Left ventricle myocardium inferior (tissue), 1 donor: Measurements from ENCODE around the gene CDC45. TPM values are rescaled to one million over a fixed set of nuclear protein-coding genes. Genes with fewer than 3 reads are reported as not detected.

Experiments used
- DNase-seq: peaks from one replicate; pipeline ENCODE4 v3.0.0-alpha.2; 2020
- H3K27ac ChIP-seq: fragments of 200-600 bp; replicated peaks from 2 replicates; pipeline ENCODE4 v1.8.0; 2021
- H3K27me3 ChIP-seq: fragments of 200-600 bp; 2 replicates; pipeline ENCODE4 v1.8.0; 2021; ENCODE audit warnings: low read depth
- H3K36me3 ChIP-seq: fragments of 200-600 bp; 2 replicates; pipeline ENCODE4 v1.8.0; 2021
- H3K4me1 ChIP-seq: fragments of 200-600 bp; 2 replicates; pipeline ENCODE4 v1.8.0; 2021
- H3K4me3 ChIP-seq: fragments of 200-600 bp; 2 replicates; pipeline ENCODE4 v1.8.0; 2021; ENCODE audit warnings: mild to moderate bottlenecking, moderate library complexity
- H3K9me3 ChIP-seq: fragments of 200-600 bp; replicated peaks from 2 replicates; pipeline ENCODE4 v1.8.0; 2021
- intact Hi-C: fragments of 100-400 bp; cut with micrococcal nuclease; formaldehyde crosslinking; loops from one replicate; pipeline ENCODE4 v1.11.0; 2022
- total RNA-seq: library from RNA; stranded (reverse); fragmentation: NEBNext Ultra II Directional; extraction: Animal tissue kit (Norgen Biotek cat#: 25700); gene quantifications from one replicate; pipeline ENCODE4 v1.2.1, GENCODE V29; 2021
- TF ChIP-seq, protein P1 (sequence below): fragments of 200-600 bp; IDR thresholded peaks from 2 replicates; pipeline ENCODE4 v1.8.0; 2021; ENCODE audit warnings: antibody characterized with exemption, mild to moderate bottlenecking, borderline replicate concordance
- donor health status: DM: no; HTN: yes; CAD: no; lungs with severe emphysema.

CDC45 gene
- total RNA-seq, 1 donor from 2014 or later: 0.77 TPM

DNA sequence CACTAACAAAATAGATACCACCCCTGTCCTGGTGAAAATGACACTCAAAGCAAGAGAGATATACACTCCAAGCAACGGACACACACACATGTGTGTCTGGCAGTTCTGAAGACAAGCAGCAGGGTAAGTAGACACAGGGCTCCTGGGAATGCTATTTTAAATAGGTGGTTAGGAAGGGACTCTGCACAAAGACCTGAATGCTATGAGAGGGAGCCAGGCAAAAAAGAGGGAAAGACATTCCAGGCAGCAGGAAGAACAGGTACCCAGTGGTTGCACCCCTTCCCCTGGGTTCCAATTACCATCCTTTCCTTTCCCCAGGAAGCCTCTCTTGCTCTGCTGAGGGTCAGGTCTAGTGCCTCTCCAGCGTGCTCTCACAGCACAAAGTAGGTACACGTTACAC lies 3.7 kb upstream of the CDC45 start:
- no peak overlapping the region for H3K4me3 ChIP-seq
- H3K27ac ChIP-seq: no peak overlapping the region
- DNase-seq: no peak
- H3K9me3 ChIP-seq: no peaks in the 10 kb centered on the region
- peaks cover 47% of the 10 kb centered on the region for H3K36me3 ChIP-seq
- peaks cover 44% of the 10 kb centered on the region for H3K4me1 ChIP-seq
- H3K27me3 ChIP-seq: no peaks in the 10 kb centered on the region
- intact Hi-C loops: no loop called here
- TF ChIP-seq, protein P1, sequence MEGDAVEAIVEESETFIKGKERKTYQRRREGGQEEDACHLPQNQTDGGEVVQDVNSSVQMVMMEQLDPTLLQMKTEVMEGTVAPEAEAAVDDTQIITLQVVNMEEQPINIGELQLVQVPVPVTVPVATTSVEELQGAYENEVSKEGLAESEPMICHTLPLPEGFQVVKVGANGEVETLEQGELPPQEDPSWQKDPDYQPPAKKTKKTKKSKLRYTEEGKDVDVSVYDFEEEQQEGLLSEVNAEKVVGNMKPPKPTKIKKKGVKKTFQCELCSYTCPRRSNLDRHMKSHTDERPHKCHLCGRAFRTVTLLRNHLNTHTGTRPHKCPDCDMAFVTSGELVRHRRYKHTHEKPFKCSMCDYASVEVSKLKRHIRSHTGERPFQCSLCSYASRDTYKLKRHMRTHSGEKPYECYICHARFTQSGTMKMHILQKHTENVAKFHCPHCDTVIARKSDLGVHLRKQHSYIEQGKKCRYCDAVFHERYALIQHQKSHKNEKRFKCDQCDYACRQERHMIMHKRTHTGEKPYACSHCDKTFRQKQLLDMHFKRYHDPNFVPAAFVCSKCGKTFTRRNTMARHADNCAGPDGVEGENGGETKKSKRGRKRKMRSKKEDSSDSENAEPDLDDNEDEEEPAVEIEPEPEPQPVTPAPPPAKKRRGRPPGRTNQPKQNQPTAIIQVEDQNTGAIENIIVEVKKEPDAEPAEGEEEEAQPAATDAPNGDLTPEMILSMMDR: no peak

DNA sequence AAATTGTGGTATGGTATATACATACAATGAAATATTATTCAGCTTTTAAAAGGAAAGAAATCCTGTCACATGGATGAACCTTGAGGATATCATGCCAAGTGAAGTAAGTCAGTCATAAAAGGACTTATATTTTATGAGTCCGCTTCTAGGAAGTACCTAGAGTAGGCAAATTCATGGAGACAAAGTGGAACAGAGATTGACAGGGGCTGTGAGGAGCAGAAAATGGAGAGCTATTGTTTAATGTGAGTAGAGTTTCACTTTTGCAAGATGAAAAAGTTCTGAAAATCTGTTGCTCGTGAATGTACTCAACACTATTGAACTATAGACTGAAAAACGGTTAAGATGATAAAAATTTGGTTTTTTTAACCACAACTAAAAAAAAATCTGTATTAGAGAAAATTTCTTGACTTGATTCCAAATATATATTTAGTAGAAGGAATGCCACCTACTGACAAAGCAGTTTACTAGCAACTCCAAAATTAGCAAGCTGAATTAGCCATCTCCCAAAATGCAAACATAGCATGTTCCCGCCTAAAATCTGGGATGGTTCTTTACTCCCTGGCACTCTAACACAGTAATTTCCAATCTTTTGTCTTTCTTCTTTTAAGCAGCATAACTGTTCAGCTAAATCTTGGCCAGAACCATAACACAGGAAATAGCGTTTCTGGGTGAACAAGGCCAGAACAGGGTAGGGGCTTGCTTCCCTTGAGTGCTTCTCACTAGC lies 2.2 kb upstream of the CDC45 start:
- H3K27ac ChIP-seq: peak overlapping the region; percentile 98
- H3K36me3 ChIP-seq: peaks cover 32% of the 10 kb centered on the region
- DNase-seq: no peak
- H3K27me3 ChIP-seq: no peaks in the 10 kb centered on the region
- TF ChIP-seq, protein P1: peak; percentile 24
- peak overlapping the region; percentile 90 for H3K4me3 ChIP-seq
- peaks cover 44% of the 10 kb centered on the region for H3K4me1 ChIP-seq
- H3K9me3 ChIP-seq: no peaks in the 10 kb centered on the region
- intact Hi-C loops: no loop called here

DNA sequence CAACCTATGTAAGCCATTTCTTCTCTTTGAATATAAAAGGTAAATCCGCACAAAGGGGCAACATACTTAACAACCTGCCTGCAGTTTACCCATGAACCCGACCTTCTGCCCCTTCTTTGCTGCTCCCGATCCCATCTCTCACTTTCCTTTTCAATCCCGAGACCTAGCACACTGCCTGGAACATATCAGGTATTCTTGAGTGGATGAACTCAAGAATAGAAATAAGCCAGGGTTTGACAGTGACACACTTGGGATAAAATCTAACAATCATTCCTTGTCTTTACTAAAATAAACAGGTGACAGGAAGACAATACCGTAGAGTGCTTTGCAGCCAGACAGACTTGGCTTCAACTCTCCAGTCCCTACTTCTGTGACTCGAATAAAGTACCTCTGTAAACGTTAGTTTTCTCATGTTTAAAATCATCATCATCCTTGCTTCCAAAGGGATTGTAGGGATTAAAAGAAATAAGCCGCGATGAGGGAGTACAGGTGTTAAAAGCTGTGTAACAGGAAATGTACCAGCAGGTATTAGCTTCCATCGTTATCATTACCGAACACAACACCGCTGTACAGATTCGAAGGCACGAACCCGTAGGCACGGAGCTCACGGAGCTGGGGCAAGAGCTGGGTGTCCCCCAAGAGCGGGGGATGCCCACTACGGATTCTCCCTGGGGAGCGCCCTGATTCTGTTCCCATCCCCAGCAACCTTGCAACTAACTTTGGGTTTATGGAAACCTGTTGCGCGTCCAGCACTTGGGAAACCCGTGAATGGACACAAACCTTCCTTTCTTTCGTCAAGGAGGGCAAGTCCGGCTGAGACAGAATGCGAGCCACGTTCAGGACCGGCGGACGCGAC lies 1.4 kb upstream of the CDC45 start:
- TF ChIP-seq, protein P1: no peak
- intact Hi-C loops: no loop called here
- peak overlapping the region; percentile 90 for H3K4me3 ChIP-seq
- H3K36me3 ChIP-seq: peaks cover 24% of the 10 kb centered on the region
- no peaks in the 10 kb centered on the region for H3K27me3 ChIP-seq
- peak overlapping the region; percentile 98 for H3K27ac ChIP-seq
- DNase-seq: no peak
- H3K9me3 ChIP-seq: no peaks in the 10 kb centered on the region
- H3K4me1 ChIP-seq: peaks cover 44% of the 10 kb centered on the region

DNA sequence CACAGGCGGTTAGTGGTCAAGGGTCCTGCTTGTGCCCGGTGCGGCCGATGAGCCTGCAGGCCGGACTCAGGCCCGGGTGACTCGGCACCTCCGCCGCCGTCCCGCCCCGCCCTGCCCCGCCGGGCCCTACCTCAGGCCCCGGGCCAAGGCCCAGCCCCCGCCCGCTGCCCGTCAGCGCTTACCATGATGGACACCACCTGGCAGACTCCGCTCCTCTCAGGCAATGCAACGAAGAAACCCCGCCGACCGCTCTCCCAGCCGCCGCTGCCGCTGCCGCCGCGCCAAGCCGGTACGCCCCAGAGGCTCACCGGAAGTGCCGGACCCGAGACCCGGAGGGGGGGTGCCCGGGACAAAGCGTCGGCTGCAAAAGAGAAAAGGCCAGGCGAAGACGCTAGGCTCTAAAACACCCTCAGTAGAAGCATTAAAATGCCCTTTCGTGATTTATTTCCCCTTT lies 792 bp upstream of the CDC45 start, which contains the start of gene UFD1:
UFD1 (minus strand) TSS at position 293 of the 454 bp plus-strand sequence; CDS start at position 185, 108 bp downstream.
- Histone ChIP-seq H3K4me1 (peaks cover 44% of the 10 kb centered on the region), H3K9me3 (no peaks in the 10 kb centered on the region), H3K27ac (peak within 1 kb of the TSS; percentile 98), H3K27me3 (no peaks in the 10 kb centered on the region), H3K4me3 (peak within 1 kb of the TSS; percentile 90), H3K36me3 (peaks cover 18% of the 10 kb centered on the region)
- TF ChIP-seq, protein P1: no peak
- peak; percentile 85 for DNase-seq
- intact Hi-C loops: no loop called here

DNA sequence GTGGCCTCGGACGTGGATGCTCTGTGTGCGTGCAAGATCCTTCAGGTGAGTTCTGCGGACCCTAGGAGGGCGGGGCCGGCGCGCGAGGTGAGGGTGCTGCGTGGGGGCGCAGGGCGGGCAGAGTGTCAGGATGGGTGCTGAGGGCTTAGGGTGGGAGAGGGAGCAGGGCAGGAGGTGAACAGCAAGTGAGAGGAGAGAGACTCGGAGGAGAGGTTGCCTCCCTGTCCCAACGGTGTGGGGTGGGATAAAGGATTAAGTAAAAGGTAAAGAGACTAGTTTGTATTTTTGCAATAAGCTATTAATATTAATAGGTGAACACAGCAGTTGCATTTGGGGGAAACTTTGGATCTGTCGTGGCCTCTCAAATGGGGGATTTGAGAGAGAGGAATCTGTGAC lies 451 bp downstream of the CDC45 start:
- no peaks in the 10 kb centered on the region for H3K27me3 ChIP-seq
- H3K36me3 ChIP-seq: peaks cover 5% of the 10 kb centered on the region
- H3K4me3 ChIP-seq: peak overlapping the region; percentile 90
- no peak overlapping the region for H3K27ac ChIP-seq
- H3K4me1 ChIP-seq: peaks cover 44% of the 10 kb centered on the region
- no peaks in the 10 kb centered on the region for H3K9me3 ChIP-seq
- TF ChIP-seq, protein P1: no peak
- intact Hi-C loops: no loop called here
- DNase-seq: no peak
